HS-5 (cell line): ENCODE measurements around the gene ABCA10.
"Not testable (repeated sequence)": the region's sequence is repeated elsewhere in the genome, so short reads cannot be mapped to it uniquely, and the experiment has no call there.

Experiments
- DNase-seq: peaks from one replicate; pipeline ENCODE4 v3.0.0-alpha.2; 2012; ENCODE audit warnings: low read depth

ABCA10 gene

GRCh38 chr17:69227541-69227940 lies 1.1 kb downstream of the ABCA10 start:
- no peak for DNase-seq

DNA sequence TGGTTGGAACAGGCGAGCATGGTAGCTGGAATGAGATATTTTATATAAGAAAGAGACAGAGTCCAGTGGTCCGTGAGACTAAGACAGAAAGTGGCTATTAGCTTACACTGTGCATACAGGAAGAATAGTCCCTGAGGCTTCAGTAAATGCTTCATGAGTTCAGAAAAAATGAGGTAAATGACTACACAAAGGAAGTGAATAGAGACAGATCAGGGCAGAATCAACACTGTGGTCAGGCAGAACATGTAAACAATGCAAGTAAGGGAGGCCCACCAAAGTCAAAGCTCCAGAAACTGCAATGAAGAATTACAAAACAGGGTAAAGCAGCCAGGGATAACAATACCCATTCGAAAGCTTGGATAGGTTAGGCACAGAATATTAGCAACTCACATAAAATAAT lies 4.8 kb downstream of the ABCA10 start:
- no peak for DNase-seq

- DNase-seq = no peak
These were observed 5.8 kb downstream of the ABCA10 start for GRCh38 chr17:69222707-69223258.

GRCh38 chr17:69220098-69220497 lies 8.5 kb downstream of the ABCA10 start:
- no peak for DNase-seq

DNA sequence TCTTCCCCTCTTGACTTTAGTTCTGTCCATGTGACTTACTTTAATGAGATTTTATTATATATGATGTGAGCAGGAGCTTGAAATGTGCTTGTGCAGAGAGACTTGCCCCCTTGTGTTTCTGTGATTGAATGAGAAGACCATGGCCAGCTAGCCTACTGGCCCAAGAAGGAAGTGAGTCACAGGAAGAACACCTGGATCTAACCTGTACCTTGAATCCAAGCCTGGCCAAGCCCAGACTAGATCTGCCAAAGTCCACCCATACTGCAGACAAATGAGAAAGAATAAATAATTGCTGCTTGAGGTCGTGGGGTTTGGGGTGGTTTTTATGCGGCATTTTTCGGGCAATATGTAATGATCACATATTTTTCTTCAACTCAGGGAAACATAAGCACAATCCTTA lies 9.6 kb downstream of the ABCA10 start:
- DNase-seq = no peak

GRCh38 chr17:69213059-69213813 lies 15.4 kb downstream of the ABCA10 start:
- no peak for DNase-seq

- DNase-seq = no peak
These were observed 20.0 kb downstream of the ABCA10 start for GRCh38 chr17:69208640-69209039.

GRCh38 chr17:69207151-69207550 lies 21.5 kb downstream of the ABCA10 start:
- no peak for DNase-seq

DNA sequence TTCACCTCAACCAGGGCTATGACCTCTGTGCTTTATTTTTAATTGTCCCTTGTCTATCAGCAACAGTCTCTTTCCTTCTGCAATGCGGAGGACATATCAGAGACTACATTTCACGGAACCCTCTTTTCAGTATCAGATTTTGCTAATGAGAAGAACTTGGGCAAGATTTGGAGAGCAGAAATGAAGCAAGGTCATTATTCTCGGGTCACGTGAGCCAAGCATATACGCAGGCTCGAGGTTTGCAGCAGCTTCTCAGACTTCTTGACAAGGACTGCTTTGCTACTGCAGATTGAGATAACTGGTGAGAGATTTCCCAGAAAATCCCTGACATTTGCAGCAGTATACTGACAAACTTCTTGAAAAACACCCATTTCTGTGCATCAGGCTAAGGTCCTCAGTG lies 30.4 kb downstream of the ABCA10 start:
- DNase-seq = no peak

DNA sequence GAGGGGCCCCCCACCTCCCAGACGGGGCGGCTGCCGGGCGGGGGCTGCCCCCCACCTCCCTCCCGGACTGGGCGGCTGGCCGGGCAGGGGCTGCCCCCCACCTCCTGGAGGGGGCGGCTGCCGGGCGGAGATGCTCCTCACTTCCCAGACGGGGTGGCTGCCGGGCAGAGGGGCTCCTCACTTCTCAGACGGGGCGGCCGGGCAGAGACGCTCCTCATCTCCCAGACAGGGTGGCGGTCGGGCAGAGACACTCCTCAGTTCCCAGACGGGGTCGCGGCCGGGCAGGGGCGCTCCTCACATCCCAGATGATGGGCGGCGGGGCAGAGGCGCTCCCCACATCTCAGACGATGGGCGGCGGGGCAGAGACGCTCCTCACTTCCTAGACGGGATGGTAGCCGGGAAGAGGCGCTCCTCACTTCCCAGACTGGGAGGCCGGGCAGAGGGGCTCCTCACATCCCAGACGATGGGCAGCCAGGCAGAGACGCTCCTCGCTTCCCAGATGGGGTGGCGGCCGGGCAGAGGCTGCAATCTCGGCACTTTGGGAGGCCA lies 32.4 kb downstream of the ABCA10 start:
- DNase-seq = not testable (repeated sequence)

DNA sequence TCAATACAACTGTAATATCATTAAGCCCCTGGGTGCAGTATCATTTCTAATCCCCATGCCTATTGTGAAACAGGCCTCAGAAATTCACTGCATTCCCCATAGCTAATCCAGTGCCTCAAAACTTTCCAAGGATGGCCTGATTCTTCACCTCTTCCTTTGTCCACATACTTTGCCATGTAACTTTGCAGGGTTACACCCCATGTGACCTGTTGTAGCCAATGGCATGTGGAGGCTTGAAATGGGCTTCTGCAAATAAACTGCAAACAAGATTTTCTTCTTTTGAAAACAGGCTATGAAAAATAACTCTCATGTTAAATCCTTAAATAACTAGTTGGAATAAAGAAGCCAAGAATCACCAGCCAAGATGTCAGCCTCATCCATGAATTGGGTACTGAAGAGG lies 35.9 kb downstream of the ABCA10 start:
- DNase-seq = no peak

- no peak for DNase-seq
These were observed 39.8 kb downstream of the ABCA10 start for GRCh38 chr17:69188796-69189195.

DNA sequence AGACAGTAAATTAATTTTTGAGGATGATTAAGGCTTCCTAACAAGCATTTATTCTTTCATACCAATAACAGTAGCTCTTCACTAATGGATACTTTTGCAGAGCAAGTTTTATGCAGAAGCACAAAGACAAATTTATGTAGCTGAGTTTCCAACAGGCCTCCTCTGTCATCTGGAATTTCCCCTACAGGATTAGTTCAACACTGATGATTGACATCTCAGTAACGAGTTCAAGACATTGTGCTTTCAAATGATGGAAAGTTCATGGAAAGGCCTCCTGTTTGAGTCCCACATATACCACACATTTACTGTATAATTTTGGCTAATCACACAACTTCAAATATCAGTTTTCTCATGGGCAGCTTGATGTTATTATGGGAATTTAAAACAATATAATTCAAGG lies 40.6 kb downstream of the ABCA10 start:
- DNase-seq = no peak

GRCh38 chr17:69187294-69187693 lies 41.3 kb downstream of the ABCA10 start:
- no peak for DNase-seq

DNA sequence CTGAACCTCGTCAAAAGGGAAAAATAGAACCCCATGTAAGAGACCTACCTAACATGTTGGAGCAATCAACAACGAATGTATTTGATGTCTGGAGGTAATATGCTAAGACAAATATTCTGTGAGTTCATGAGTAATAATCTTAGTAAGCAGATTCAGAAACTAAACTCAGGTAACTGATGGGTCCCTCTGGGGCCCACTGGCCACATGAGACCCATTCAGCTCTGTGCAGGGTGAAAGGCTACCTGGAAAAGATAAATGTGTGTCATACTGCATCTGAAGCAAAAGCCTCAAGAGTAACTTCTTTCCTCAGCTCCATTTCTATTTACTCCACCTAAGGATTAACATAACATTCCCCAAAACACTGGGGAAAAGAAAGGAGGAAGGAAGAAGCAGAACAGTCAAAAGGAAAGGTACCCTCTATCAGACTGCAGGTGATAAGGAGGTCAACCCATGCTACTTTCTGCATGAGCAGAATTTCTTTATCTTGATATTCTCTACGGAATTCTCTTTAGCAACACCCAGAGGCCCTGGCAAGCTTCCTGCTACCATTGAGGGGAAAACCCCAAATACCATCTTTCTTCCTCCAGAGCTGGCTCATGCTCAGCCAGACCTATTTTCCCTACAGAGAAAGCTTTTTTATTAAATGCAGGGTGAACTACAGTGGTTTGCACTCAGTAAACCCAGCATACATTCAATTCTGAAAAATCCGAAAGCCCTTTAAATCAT lies 49.2 kb downstream of the ABCA10 start:
- DNase-seq = peak; percentile 8

- DNase-seq = no peak
These were observed 52.2 kb downstream of the ABCA10 start for GRCh38 chr17:69176457-69176795.

- DNase-seq = peak; percentile 63
These were observed 52.8 kb downstream of the ABCA10 start for GRCh38 chr17:69175625-69176456.

- DNase-seq = no peak
These were observed 53.4 kb downstream of the ABCA10 start for GRCh38 chr17:69175262-69175624.

GRCh38 chr17:69173118-69173517 lies 55.5 kb downstream of the ABCA10 start:
- no peak for DNase-seq

DNA sequence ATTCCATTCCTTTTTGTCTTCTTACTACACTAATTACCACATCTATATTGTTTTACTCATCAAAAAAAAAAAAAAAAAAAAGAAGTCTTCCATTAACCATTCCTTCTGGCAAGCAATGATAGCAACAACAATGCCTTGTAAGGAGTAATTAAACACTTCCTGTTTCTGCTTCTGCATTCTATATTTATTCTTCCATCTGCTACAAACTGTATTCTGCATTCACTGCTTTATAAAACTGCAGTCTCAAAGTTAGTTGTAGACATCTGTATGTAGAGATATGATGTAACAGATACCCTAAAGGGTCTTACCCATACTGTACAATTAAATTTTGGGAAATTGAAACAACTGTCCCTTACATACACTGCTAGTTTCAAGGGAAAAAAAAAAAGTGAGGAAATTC lies 58.2 kb downstream of the ABCA10 start:
- no peak for DNase-seq

GRCh38 chr17:69168642-69169041 lies 60.0 kb downstream of the ABCA10 start:
- DNase-seq = not testable (repeated sequence)

DNA sequence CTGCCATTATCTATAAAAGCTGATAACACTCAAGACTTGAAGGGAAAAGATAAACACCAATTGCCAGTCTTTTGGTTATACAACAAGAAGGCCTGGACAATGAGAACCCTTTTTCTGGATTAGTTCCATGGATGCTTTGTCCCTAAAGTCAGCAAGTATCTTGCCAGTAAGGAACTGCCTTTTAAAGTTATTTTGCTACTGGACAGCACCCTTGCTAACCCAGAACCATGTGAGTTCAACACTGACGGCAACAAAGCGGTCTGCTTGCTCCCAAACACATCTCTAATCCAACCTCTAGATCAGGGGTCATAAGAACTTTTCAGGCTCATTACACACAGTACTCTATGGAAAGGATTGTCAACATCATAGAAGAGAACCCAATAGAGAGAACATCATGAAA lies 61.7 kb downstream of the ABCA10 start:
- DNase-seq = no peak
